CD14-positive monocyte (primary cell): Measurements from ENCODE around the gene B2M. TPM values are rescaled to one million over a fixed set of nuclear protein-coding genes. Genes with fewer than 3 reads are reported as not detected.
A peak's percentile ranks its signal among the peaks of the same experiment; 100 is the strongest.

Source experiments
- DNase-seq, 3 donors: peaks; one replicate each; pipeline ENCODE4 v3.0.0-alpha.2; 2011 to 2022
- H2AFZ ChIP-seq: 2 replicates; pipeline ENCODE4 v1.6.0; 2012; ENCODE audit warnings: mild to moderate bottlenecking, low read depth, low read length, inconsistent platforms; ENCODE audit not compliant: insufficient read depth, poor library complexity, severe bottlenecking
- H3K27ac ChIP-seq, 2 donors: 1 replicate in 1 of 2; 2 replicates in 1 of 2; pipeline ENCODE4 v1.5.1; 2012 to 2013; ENCODE audit warnings: low read length in 2 of 2, control low read depth in 1 of 2, inconsistent platforms in 1 of 2, low read depth in 1 of 2, mild to moderate bottlenecking in 1 of 2
- H3K27me3 ChIP-seq, 2 donors: one replicate each; pipeline versions ENCODE4 v1.6.0 to v1.6.1; 2011 to 2013; ENCODE audit warnings: low read length in 2 of 2; ENCODE audit not compliant: control insufficient read depth in 2 of 2, insufficient read depth in 2 of 2
- H3K36me3 ChIP-seq, 2 donors: replicated peaks in 1 of 2; 1 replicate in 1 of 2; 2 replicates in 1 of 2; pipeline versions ENCODE4 v1.5.1 to v1.6.1; 2012 to 2013; ENCODE audit warnings: low read length in 2 of 2, control low read depth in 1 of 2, inconsistent platforms in 1 of 2, mild to moderate bottlenecking in 1 of 2; ENCODE audit not compliant: insufficient read depth in 2 of 2, control insufficient read depth in 1 of 2
- H3K4me1 ChIP-seq, 2 donors: 1 replicate in 1 of 2; 2 replicates in 1 of 2; pipeline versions ENCODE4 v1.5.1 to v1.6.1; 2012 to 2013; ENCODE audit warnings: low read length in 2 of 2, control low read depth in 1 of 2, inconsistent platforms in 1 of 2, mild to moderate bottlenecking in 1 of 2, moderate library complexity in 1 of 2; ENCODE audit not compliant: insufficient read depth in 2 of 2, control insufficient read depth in 1 of 2
- H3K4me2 ChIP-seq: replicated peaks from 2 replicates; pipeline ENCODE3; 2012; ENCODE audit warnings: low read length, moderate library complexity, mild to moderate bottlenecking; ENCODE audit not compliant: poor library complexity, severe bottlenecking; ENCODE audit errors: extremely low read depth
- H3K4me3 ChIP-seq, 3 experiments: fragments of 200-600 bp in 1 of 3; sonication (generic) in 1 of 3; replicated peaks in 1 of 3; 1 replicate in 2 of 3; 2 replicates in 1 of 3; pipeline ENCODE4 v1.5.1; 2011 to 2013; ENCODE audit warnings: low read length in 3 of 3, mild to moderate bottlenecking in 3 of 3, control low read depth in 2 of 3, low read depth in 2 of 3, inconsistent platforms in 1 of 3, moderate library complexity in 1 of 3
- H3K79me2 ChIP-seq: 2 replicates; pipeline ENCODE4 v1.6.0; 2012; ENCODE audit warnings: mild to moderate bottlenecking, control low read depth, inconsistent platforms, low read length, moderate library complexity; ENCODE audit not compliant: insufficient read depth
- H3K9ac ChIP-seq: 2 replicates; pipeline ENCODE4 v1.6.0; 2017; ENCODE audit warnings: low read length, mild to moderate bottlenecking; ENCODE audit not compliant: insufficient read depth, poor library complexity, severe bottlenecking
- H3K9me3 ChIP-seq, 2 donors: replicated peaks in 1 of 2; 1 replicate in 1 of 2; 2 replicates in 1 of 2; pipeline versions ENCODE4 v1.5.1 to v1.6.1; 2012 to 2013; ENCODE audit warnings: low read length in 2 of 2, control low read depth in 1 of 2; ENCODE audit not compliant: control insufficient read depth in 1 of 2, insufficient read depth in 1 of 2
- H4K20me1 ChIP-seq: 2 replicates; pipeline ENCODE4 v1.6.0; 2012; ENCODE audit warnings: mild to moderate bottlenecking, low read length, control low read depth, moderate library complexity; ENCODE audit not compliant: insufficient read depth
- H3K27ac Mint-ChIP-seq, 7 donors: one replicate each; pipeline ENCODE4 v1.8.0; 2020; ENCODE audit warnings: mild to moderate bottlenecking in 7 of 7, mixed read lengths in 7 of 7, moderate library complexity in 6 of 7, inconsistent platforms in 2 of 7
- H3K27me3 Mint-ChIP-seq, 3 donors: one replicate each; pipeline ENCODE4 v1.8.0; 2021 to 2022; ENCODE audit warnings: low read depth in 3 of 3, mild to moderate bottlenecking in 3 of 3, mixed read lengths in 3 of 3, moderate library complexity in 3 of 3, inconsistent platforms in 1 of 3
- H3K36me3 Mint-ChIP-seq, 2 donors: one replicate each; pipeline ENCODE4 v1.8.0; 2020; ENCODE audit warnings: mixed read lengths in 2 of 2, inconsistent platforms in 1 of 2, mild to moderate bottlenecking in 1 of 2
- H3K4me1 Mint-ChIP-seq: one replicate; pipeline ENCODE4 v1.8.0; 2020; ENCODE audit warnings: mild to moderate bottlenecking, mixed read lengths
- H3K4me3 Mint-ChIP-seq, 2 donors: one replicate each; pipeline ENCODE4 v1.8.0; 2020; ENCODE audit warnings: mild to moderate bottlenecking in 2 of 2, mixed read lengths in 2 of 2, moderate library complexity in 1 of 2
- H3K9me3 Mint-ChIP-seq, 7 donors: one replicate each; pipeline ENCODE4 v1.8.0; 2020 to 2022; ENCODE audit warnings: mixed read lengths in 7 of 7, mild to moderate bottlenecking in 6 of 7, moderate library complexity in 6 of 7, inconsistent platforms in 2 of 7
- CTCF ChIP-seq: fragments of 200-600 bp; IDR thresholded peaks from one replicate; pipeline ENCODE4 v1.8.0; 2022; ENCODE audit warnings: antibody characterized with exemption, mild to moderate bottlenecking
- WGBS: methylation state at CpG from one replicate; pipeline ENCODE4 v1.1.5; 2013; ENCODE audit warnings: missing lambda C conversion rate; ENCODE audit not compliant: insufficient coverage; 5-methylcytosine and 5-hydroxymethylcytosine counted together
- intact Hi-C, 2 donors: fragments of 100-400 bp; cut with micrococcal nuclease; formaldehyde crosslinking; loops; one replicate each; pipeline versions ENCODE4 v1.15.0 to v1.15.1; 2023
- polyA plus RNA-seq, 3 donors: library from polyadenylated mRNA; depleted of rRNA in 1 of 3; unstranded in 2 of 3; stranded (reverse) in 1 of 3; fragments of 300-500 nt in 2 of 3; fragments of >200 nt in 1 of 3; fragmentation: Illumina TruSeq in 2 of 3; gene quantifications; 1 replicate in 2 of 3; 2 replicates in 1 of 3; pipeline ENCODE4 v1.2.3, GENCODE V29; 2012 to 2021

The B2M gene
- polyA plus RNA-seq, 3 donors, result 17,356 to 28,278 (median 28,259) TPM

GRCh38 chr15:44718180-44718926 lies 7.0 kb downstream of the B2M start:
- H3K79me2 ChIP-seq, result peaks cover 70% of the 10 kb centered on the region
- H3K4me3 ChIP-seq, result no peak overlapping the region
- H4K20me1 ChIP-seq, result peaks cover 79% of the 10 kb centered on the region
- no peaks in the 10 kb centered on the region for H3K27me3 ChIP-seq
- H3K27me3 Mint-ChIP-seq, result no peaks in the 10 kb centered on the region
- H3K27ac ChIP-seq, result peak overlapping the region in 1 of 2 donors; percentile 28
- H2AFZ ChIP-seq, result no peak overlapping the region
- H3K4me1 ChIP-seq, result peaks cover 67 to 90% of the 10 kb centered on the region in 2 donors
- peaks cover 0 to 4% (median 0%) of the 10 kb centered on the region in 7 donors for H3K9me3 Mint-ChIP-seq
- no peak for DNase-seq
- no CpG with 5 or more reads among the region's 4 CpGs for WGBS
- TF ChIP-seq CTCF, result no peak
- H3K27ac Mint-ChIP-seq, result peak overlapping the region in 6 of 7 donors; percentile 30 to 99 (median 57)
- H3K36me3 ChIP-seq, result peaks cover 55 to 57% of the 10 kb centered on the region in 2 donors
- intact Hi-C loops, result loop anchor here in 1 of 2 donors (5.0 kb wide), 1 partner anchor 181 kb away; the partner anchor contains the start of gene EIF3J
- H3K9ac ChIP-seq, result no peak overlapping the region
- H3K4me2 ChIP-seq, result no peak overlapping the region
- no peaks in the 10 kb centered on the region for H3K9me3 ChIP-seq
- H3K36me3 Mint-ChIP-seq, result peaks cover 62 to 63% of the 10 kb centered on the region in 2 donors
- H3K4me3 Mint-ChIP-seq, result no peak overlapping the region
- peaks cover 79% of the 10 kb centered on the region for H3K4me1 Mint-ChIP-seq

- Histone ChIP-seq H4K20me1 (peaks cover 74% of the 10 kb centered on the region), H3K27ac (peak overlapping the region; percentile 36 to 66), H2AFZ (no peak overlapping the region), H3K4me3 (no peak overlapping the region), H3K36me3 (peaks cover 52 to 55% of the 10 kb centered on the region in 2 donors), H3K9ac (no peak overlapping the region), H3K79me2 (peaks cover 70% of the 10 kb centered on the region), H3K4me1 (peaks cover 69 to 90% of the 10 kb centered on the region in 2 donors), H3K4me2 (no peak overlapping the region), H3K9me3 (no peaks in the 10 kb centered on the region), H3K27me3 (no peaks in the 10 kb centered on the region)
- 94% methylated on average over 4 of the region's 8 CpGs for WGBS
- Mint-ChIP-seq H3K4me3 (no peak overlapping the region), H3K27ac (peak overlapping the region; percentile 73 to 99 (median 87)), H3K36me3 (peaks cover 56 to 58% of the 10 kb centered on the region in 2 donors), H3K9me3 (peaks cover 0 to 4% (median 0%) of the 10 kb centered on the region in 7 donors), H3K27me3 (no peaks in the 10 kb centered on the region), H3K4me1 (peaks cover 84% of the 10 kb centered on the region)
- no peak for TF ChIP-seq CTCF
- intact Hi-C loops, result loop anchor here in 1 of 2 donors (5.0 kb wide), 1 partner anchor 182 kb away; the partner anchor contains the start of gene EIF3J
- DNase-seq, result no peak
Measured at GRCh38 chr15:44718927-44719292, 7.6 kb downstream of the B2M start.
